Neuronal stem cell (in vitro differentiated cells): Measurements from ENCODE around the gene RANBP1.

Experiments
- DNase-seq: peaks from one replicate; pipeline ENCODE4 v3.0.0-alpha.2; 2013; ENCODE audit warnings: low spot score
- H2AFZ ChIP-seq: one replicate; pipeline ENCODE4 v1.6.1; 2013; ENCODE audit warnings: mild to moderate bottlenecking, low read length, inconsistent platforms
- H2AK5ac ChIP-seq: 2 replicates; pipeline ENCODE4 v1.6.1; 2013; ENCODE audit warnings: low read depth, mild to moderate bottlenecking, inconsistent platforms, low read length, moderate library complexity, mixed read lengths
- H2BK120ac ChIP-seq: 2 replicates; pipeline ENCODE4 v1.6.1; 2013; ENCODE audit warnings: low read depth, mild to moderate bottlenecking, inconsistent platforms, low read length, moderate library complexity, mixed read lengths
- H2BK12ac ChIP-seq: one replicate; pipeline ENCODE4 v1.6.1; 2013; ENCODE audit warnings: low read length, inconsistent platforms
- H2BK15ac ChIP-seq: 2 replicates; pipeline ENCODE4 v1.6.1; 2013; ENCODE audit warnings: mild to moderate bottlenecking, low read length, inconsistent platforms, mixed read lengths
- H2BK5ac ChIP-seq: one replicate; pipeline ENCODE4 v1.6.1; 2013; ENCODE audit warnings: inconsistent platforms, mild to moderate bottlenecking, low read length, moderate library complexity
- H3K14ac ChIP-seq: one replicate; pipeline ENCODE4 v1.6.1; 2013; ENCODE audit warnings: low read length, inconsistent platforms
- H3K18ac ChIP-seq: 2 replicates; pipeline ENCODE4 v1.6.1; 2013; ENCODE audit warnings: low read length, inconsistent platforms
- H3K23ac ChIP-seq: 2 replicates; pipeline ENCODE4 v1.6.1; 2013; ENCODE audit warnings: low read depth, mild to moderate bottlenecking, mixed read lengths, low read length, inconsistent platforms; ENCODE audit not compliant: poor library complexity
- H3K27ac ChIP-seq: replicated peaks from 3 replicates; pipeline ENCODE4 v1.5.1; 2013; ENCODE audit warnings: low read length, inconsistent platforms
- H3K27me3 ChIP-seq, 3 experiments: 2 replicates each; pipeline ENCODE4 v1.6.1; 2013; ENCODE audit warnings: low read length in 3 of 3, mild to moderate bottlenecking in 2 of 3, inconsistent platforms in 1 of 3, low read depth in 1 of 3, mixed read lengths in 1 of 3, moderate library complexity in 1 of 3; ENCODE audit not compliant: control insufficient read depth in 3 of 3, insufficient read depth in 3 of 3
- H3K36me3 ChIP-seq, 2 donors: replicated peaks in 1 of 2; 2 replicates each; pipeline ENCODE4 v1.6.1; 2013; ENCODE audit warnings: low read length in 2 of 2; ENCODE audit not compliant: control insufficient read depth in 2 of 2, insufficient read depth in 2 of 2
- H3K4ac ChIP-seq: 2 replicates; pipeline ENCODE4 v1.6.1; 2013; ENCODE audit warnings: inconsistent platforms, mild to moderate bottlenecking, low read length, moderate library complexity
- H3K4me1 ChIP-seq, 2 donors: 1 replicate in 1 of 2; 2 replicates in 1 of 2; pipeline ENCODE4 v1.6.1; 2013; ENCODE audit warnings: low read length in 2 of 2, low read depth in 1 of 2; ENCODE audit not compliant: control insufficient read depth in 2 of 2, insufficient read depth in 1 of 2
- H3K4me2 ChIP-seq: one replicate; pipeline ENCODE4 v1.6.1; 2013; ENCODE audit warnings: mild to moderate bottlenecking, low read length, inconsistent platforms; ENCODE audit not compliant: insufficient read depth, poor library complexity, severe bottlenecking
- H3K4me3 ChIP-seq, 2 donors: 2 replicates each; pipeline ENCODE4 v1.5.1; 2013; ENCODE audit warnings: low read length in 2 of 2, mild to moderate bottlenecking in 2 of 2, inconsistent platforms in 1 of 2, moderate library complexity in 1 of 2
- H3K79me1 ChIP-seq: one replicate; pipeline ENCODE4 v1.6.1; 2013; ENCODE audit warnings: low read depth, mild to moderate bottlenecking, inconsistent platforms, low read length, moderate library complexity
- H3K9ac ChIP-seq: one replicate; pipeline ENCODE4 v1.6.1; 2013; ENCODE audit warnings: mild to moderate bottlenecking, low read depth, low read length, inconsistent platforms; ENCODE audit not compliant: poor library complexity
- H3K9me3 ChIP-seq, 2 donors: replicated peaks in 1 of 2; 2 replicates each; pipeline versions ENCODE3 to v1.6.1; 2013; ENCODE audit warnings: low read length in 2 of 2, mild to moderate bottlenecking in 2 of 2, inconsistent platforms in 1 of 2, low read depth in 1 of 2, mixed read lengths in 1 of 2, moderate library complexity in 1 of 2; ENCODE audit not compliant: control insufficient read depth in 2 of 2, insufficient read depth in 1 of 2
- H4K8ac ChIP-seq: one replicate; pipeline ENCODE4 v1.6.1; 2013; ENCODE audit warnings: low read depth, mild to moderate bottlenecking, inconsistent platforms, low read length, moderate library complexity
- H4K91ac ChIP-seq: one replicate; pipeline ENCODE4 v1.6.1; 2013; ENCODE audit warnings: low read length, low read depth, mild to moderate bottlenecking, inconsistent platforms; ENCODE audit not compliant: poor library complexity
- WGBS, 2 donors: extraction: QIAGEN DNeasy Blood & Tissue Kit; methylation state at CpG; one replicate each; pipeline ENCODE4 v1.1.7; 2013; ENCODE audit warnings: missing lambda C conversion rate in 2 of 2, mixed read lengths in 1 of 2; ENCODE audit not compliant: insufficient read length in 2 of 2, insufficient replicate concordance in 1 of 2; ENCODE audit errors: extremely low coverage in 2 of 2; 5-methylcytosine and 5-hydroxymethylcytosine counted together

RANBP1 gene

DNA sequence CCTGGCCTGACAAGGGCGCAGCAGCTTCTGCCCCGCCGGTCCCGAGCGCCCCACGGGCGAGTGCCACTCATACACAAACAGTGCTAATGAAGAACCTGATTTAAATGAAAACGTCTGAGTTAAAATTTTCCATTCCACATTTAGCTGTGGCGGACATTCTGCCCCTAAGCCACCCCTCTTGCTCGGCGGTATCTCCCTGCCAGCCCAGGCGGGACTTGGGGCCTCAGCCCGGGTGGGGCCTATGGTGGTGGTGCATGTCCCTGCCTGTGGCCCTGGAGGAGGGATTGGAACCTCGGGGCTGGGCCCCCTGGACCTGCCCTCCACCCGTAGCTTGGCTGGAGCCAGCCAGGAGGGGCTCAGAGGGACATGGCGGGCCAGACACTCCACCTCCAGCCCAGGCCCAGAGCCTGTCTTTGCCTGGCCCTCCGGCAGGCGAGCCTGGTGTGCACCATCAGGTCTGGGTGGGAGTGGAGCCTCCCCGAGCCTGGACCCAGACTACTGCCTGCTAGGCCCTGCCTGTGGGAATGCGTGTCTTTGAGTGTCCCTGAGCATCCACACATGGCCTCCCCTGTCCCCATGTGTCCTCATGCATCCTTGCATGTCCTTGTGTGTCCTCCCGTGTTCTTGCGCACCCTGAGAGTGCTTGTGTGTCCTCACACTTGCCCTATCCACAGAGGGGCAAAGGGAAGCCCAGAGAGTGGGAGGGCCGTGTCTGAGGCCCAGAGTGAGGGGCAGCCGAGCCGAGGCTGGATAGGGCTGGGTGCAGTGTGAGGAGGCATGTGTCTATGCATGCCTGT, 20.1 kb downstream of the RANBP1 start:
- Histone ChIP-seq H3K27me3 (no peaks in the 10 kb centered on the region), H3K9me3 (peaks cover 0 to 2% of the 10 kb centered on the region in 2 donors), H3K9ac (peak overlapping the region; percentile 14), H3K4me3 (peak overlapping the region in 1 of 2 donors; percentile 61), H3K14ac (no peak overlapping the region), H3K27ac (no peak overlapping the region), H2BK5ac (peak overlapping the region; percentile 54), H3K23ac (peak overlapping the region; percentile 8), H3K18ac (no peak overlapping the region), H4K91ac (peak overlapping the region; percentile 50), H3K4me2 (no peak overlapping the region), H3K36me3 (peaks cover 6 to 8% of the 10 kb centered on the region in 2 donors), H2BK15ac (peak overlapping the region; percentile 51), H3K4ac (no peak overlapping the region), H4K8ac (no peak overlapping the region), H2BK120ac (no peak overlapping the region), H2AK5ac (no peak overlapping the region), H2AFZ (no peak overlapping the region), H3K79me1 (peaks cover 32% of the 10 kb centered on the region), H3K4me1 (peaks cover 7 to 15% of the 10 kb centered on the region in 2 donors), H2BK12ac (no peak overlapping the region)
- no peak for DNase-seq
- WGBS, 2 donors, result no CpG with 5 or more reads among the region's 25 CpGs

DNA sequence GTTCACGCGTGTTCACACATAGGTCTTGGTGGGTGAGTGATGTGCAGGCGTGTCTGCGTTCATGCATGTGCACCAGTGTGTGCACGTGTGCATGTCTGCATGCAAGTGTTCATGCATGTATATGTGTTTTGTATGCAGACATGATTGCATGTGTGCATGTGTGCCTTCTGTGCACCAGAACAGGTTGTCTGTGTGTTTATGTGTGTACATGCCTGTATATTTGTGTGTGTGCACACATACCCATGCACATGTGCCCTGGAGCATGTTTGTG, 20.6 kb downstream of the RANBP1 start:
- no peak overlapping the region for H3K4ac ChIP-seq
- no peak overlapping the region for H3K4me2 ChIP-seq
- H3K4me3 ChIP-seq, result peak overlapping the region in 1 of 2 donors; percentile 61
- H2AFZ ChIP-seq, result no peak overlapping the region
- H3K36me3 ChIP-seq, result peaks cover 6 to 8% of the 10 kb centered on the region in 2 donors
- peak overlapping the region; percentile 8 for H3K23ac ChIP-seq
- peaks cover 0 to 2% of the 10 kb centered on the region in 2 donors for H3K9me3 ChIP-seq
- peaks cover 33% of the 10 kb centered on the region for H3K79me1 ChIP-seq
- no peak overlapping the region for H3K14ac ChIP-seq
- H2BK5ac ChIP-seq, result peak overlapping the region; percentile 54
- H3K27ac ChIP-seq, result no peak overlapping the region
- H2AK5ac ChIP-seq, result no peak overlapping the region
- H2BK120ac ChIP-seq, result no peak overlapping the region
- no peak overlapping the region for H2BK15ac ChIP-seq
- peak overlapping the region; percentile 50 for H4K91ac ChIP-seq
- H3K18ac ChIP-seq, result no peak overlapping the region
- no peak overlapping the region for H2BK12ac ChIP-seq
- no peak overlapping the region for H4K8ac ChIP-seq
- DNase-seq, result no peak
- WGBS, 2 donors, result no CpG with 5 or more reads among the region's 5 CpGs
- H3K4me1 ChIP-seq, result peaks cover 7 to 15% of the 10 kb centered on the region in 2 donors
- H3K9ac ChIP-seq, result peak overlapping the region; percentile 14
- no peaks in the 10 kb centered on the region for H3K27me3 ChIP-seq

DNA sequence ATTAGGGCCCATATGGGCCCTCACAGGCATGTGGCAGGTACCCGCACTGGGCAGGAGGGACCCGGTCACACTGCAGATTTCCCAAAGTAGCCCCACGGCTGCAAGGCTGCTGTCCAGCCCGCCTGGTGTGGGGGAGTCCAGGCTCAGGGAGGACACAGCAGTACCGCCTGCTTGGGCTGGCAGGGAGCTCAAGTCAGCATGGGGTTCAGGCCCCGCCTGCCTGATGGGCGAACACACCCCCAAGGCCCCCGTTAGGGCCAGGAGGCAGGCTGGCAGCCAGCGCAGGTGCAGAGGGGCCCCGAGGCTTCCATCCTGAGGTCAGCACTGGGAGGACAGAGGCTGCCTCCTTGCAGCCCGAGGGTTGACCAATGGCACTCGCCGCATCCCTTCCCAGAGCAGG, 21.2 kb downstream of the RANBP1 start:
- Histone ChIP-seq H4K91ac (no peak overlapping the region), H3K4ac (no peak overlapping the region), H3K9ac (no peak overlapping the region), H3K23ac (peak overlapping the region; percentile 65), H3K36me3 (peaks cover 6 to 10% of the 10 kb centered on the region in 2 donors), H3K79me1 (peaks cover 32% of the 10 kb centered on the region), H3K4me2 (no peak overlapping the region), H3K9me3 (peaks cover 0 to 2% of the 10 kb centered on the region in 2 donors), H3K18ac (no peak overlapping the region), H3K4me3 (no peak overlapping the region), H3K27ac (no peak overlapping the region), H2BK15ac (no peak overlapping the region), H2AFZ (no peak overlapping the region), H4K8ac (no peak overlapping the region), H2BK12ac (no peak overlapping the region), H2BK120ac (no peak overlapping the region), H3K4me1 (peaks cover 7 to 15% of the 10 kb centered on the region in 2 donors), H3K27me3 (no peaks in the 10 kb centered on the region), H3K14ac (peak overlapping the region; percentile 21), H2AK5ac (no peak overlapping the region), H2BK5ac (no peak overlapping the region)
- DNase-seq, result no peak
- WGBS, 2 donors, result no CpG with 5 or more reads among the region's 13 CpGs

DNA sequence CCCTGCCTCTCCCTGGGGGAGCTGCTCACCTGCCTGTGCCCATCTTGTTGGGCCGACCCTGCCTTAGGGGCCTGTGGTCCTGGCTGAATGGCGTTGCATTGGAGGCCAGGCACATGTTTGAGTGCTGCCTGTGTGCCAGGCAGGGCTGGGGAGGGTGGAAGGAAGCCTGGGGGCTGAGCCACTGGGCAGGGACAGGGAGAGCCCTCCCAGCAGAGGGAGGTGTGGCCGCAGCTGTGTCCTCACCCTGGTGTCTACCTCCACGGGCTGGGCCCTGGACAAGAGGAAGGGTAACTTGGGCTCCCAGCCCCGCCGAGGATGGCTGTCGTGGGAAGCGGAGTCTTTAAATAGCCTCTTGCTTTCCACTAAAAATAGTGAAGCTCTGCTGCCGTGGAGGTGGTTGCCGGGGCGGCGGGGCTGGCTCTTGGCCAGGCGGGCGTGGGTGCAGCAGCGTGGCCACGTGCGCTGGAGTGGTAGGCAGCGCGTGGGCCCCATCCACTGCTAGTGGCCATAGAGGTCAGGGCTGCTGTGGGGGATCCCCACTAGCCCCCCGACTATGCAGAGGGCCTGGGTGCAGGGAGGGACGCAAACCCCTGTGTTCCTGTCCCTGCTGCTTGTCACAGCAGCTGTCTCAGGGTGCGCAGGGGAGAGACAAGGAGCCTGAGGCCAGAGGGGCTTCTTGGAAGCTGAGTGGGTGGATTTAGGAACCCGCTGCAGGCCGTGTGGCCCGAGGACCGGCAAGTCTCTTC, 21.9 kb downstream of the RANBP1 start:
- Histone ChIP-seq H4K91ac (no peak overlapping the region), H3K4me2 (no peak overlapping the region), H2AFZ (no peak overlapping the region), H3K9ac (peak overlapping the region; percentile 44), H3K4me1 (peaks cover 0 to 8% of the 10 kb centered on the region in 2 donors), H3K4ac (no peak overlapping the region), H2BK15ac (no peak overlapping the region), H2BK12ac (peak overlapping the region; percentile 22), H2BK120ac (no peak overlapping the region), H3K9me3 (peaks cover 0 to 2% of the 10 kb centered on the region in 2 donors), H3K18ac (peak overlapping the region; percentile 38), H3K14ac (no peak overlapping the region), H3K36me3 (peaks cover 6 to 10% of the 10 kb centered on the region in 2 donors), H2BK5ac (peak overlapping the region; percentile 39), H4K8ac (no peak overlapping the region), H3K79me1 (peaks cover 30% of the 10 kb centered on the region), H3K23ac (peak overlapping the region; percentile 89), H2AK5ac (peak overlapping the region; percentile 56), H3K4me3 (no peak overlapping the region), H3K27ac (no peak overlapping the region), H3K27me3 (no peaks in the 10 kb centered on the region)
- WGBS, 2 donors, result no CpG with 5 or more reads among the region's 26 CpGs
- no peak for DNase-seq
